Stimulated activated CD4-positive, alpha-beta T cell treated with anti-CD3 and anti-CD28 coated beads, Interleukin-12 subunit alpha, Interleukin-12 subunit beta, amount 100 ng/mL, for 48 hours (primary cell): ENCODE data around the gene OR7G3.

Experiments used
- DNase-seq, 3 donors: peaks; one replicate each; pipeline ENCODE4 v3.0.0-alpha.2; 2020; ENCODE audit warnings: low read depth in 2 of 3, low spot score in 1 of 3

Gene OR7G3

DNA sequence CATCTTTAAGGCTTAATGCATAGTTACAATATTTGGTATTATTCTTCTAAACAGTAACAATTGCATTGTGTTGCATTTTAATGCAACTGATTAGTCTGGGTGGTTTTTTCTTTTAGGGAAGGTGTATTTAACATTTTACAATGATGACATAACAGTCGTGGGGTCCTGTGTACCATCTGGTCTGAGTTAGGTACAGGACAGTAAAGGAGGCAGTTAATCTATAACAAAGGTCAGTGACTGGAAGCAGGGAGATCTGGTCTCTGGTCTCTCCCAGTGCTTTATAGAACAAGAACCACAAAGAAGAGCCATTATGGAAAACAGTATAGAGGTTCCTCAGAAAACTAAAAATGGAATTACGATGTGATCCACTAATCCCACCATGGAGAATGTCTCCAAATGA, 16.8 kb downstream of the OR7G3 start:
- no peak for DNase-seq

DNA sequence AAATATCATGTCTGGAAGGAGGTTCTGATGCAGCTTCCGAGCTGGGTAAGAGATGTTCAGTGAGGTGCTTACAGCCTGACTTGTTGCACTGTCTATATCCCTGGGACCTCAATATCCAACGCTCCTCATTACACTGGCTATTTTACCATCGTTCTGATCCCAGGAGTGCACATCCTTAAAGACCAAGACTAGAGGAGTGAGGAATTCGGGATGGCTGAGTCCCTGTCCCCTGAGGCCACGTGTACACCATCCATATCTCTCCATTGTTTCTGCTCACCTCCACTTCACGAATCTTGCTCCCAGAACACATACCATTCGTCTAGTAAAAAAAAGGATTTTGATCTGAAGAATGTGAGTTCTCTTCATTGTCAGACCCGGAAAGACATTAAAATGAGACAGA, 19.4 kb downstream of the OR7G3 start, which contains the start of gene OR7G2:
Gene OR7G2, minus strand, starts transcription at position 101 of the 400 bp plus-strand sequence. CDS start 4,232 bp downstream, outside the sequence.
- DNase-seq: no peak

DNA sequence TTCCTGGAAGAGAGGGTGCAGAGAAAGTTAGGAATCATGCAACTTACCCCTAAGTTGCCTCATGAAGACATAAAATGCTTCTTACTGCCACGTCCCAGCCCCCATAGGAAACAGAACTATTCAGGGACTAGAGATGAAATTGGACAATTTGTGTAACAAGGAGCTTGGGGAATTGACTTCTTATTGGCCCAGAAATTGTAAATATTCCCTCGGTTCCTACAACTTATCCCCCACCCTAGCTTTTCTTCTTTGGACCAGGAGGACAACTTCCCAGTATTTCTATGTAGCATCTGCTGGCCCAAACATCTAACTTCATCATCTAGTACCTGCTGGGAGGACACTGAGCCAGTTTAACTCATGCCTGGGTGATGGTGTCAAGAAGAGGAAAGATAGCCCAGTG, 40.0 kb downstream of the OR7G3 start, which contains the start of gene OR1M1:
Gene OR1M1, plus strand, starts transcription at position 301 of the 400 bp plus-strand sequence. CDS start 6,184 bp downstream, outside the sequence.
- DNase-seq: no peak

DNA sequence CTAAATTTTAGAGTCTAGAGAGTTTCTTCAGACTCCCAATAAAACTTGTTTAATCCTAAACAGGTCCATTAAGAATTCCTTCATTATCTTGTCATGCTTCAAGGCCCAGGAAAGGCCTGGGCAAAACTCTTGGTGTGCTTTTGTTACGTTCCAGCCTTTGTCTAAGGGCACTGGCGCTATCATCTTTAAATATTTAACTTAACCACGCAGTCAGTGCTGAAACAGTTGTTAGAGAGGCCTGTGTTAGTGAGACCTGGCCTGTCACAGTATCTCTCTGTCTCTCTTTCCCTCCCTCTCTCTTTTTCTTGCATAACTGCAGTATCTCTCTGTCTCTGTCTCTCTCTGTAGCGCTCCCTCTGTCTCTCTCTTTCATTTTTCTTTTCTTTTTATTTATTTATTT, 48.1 kb downstream of the OR7G3 start:
- no peak for DNase-seq

DNA sequence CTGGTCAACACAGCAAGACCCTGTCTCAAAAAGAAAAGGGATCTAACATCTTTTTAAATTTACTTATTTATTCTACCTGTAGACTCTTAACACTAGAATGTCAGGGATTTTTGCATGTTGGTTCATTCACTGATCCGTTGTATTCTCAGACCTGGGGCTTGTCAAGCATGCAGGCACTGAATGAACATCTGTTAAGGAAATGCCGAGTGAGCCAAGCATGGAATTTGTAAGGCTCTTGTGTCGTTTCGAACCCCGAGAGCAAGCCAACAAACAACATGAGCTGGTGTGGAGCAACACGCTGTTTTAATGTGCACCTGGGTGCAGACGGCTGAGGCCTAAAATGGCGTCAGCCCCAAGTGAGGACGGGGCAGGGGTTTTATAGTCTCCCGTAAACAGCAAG, 49.8 kb downstream of the OR7G3 start:
- no peak for DNase-seq
